AG08395 (cell line): ENCODE data around the gene SPOCK1.

Experiments used
- DNase-seq: peaks from one replicate; pipeline ENCODE4 v3.0.0; 2012; ENCODE audit warnings: mixed read lengths, low spot score

Gene SPOCK1

DNA sequence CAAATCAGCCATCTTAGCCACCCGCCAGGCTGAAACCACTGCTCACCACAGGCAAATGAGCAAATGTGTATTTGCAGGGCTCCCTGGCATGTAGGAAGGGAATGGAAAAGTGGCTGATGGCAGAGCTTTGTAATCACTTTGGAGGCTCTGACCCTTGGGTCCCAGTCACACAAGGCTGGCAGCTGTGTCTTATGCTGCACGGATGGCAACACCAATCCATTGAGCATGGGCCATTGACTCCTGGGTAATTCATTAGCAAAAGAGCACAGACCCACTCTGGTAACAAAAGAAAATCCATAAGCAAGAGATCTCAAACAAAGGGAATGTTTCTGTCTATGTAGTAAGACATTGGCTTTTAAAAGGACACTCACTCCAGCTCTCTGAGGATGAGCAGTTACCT is 57.6 kb downstream of the SPOCK1 start:
- DNase-seq, result no peak

DNA sequence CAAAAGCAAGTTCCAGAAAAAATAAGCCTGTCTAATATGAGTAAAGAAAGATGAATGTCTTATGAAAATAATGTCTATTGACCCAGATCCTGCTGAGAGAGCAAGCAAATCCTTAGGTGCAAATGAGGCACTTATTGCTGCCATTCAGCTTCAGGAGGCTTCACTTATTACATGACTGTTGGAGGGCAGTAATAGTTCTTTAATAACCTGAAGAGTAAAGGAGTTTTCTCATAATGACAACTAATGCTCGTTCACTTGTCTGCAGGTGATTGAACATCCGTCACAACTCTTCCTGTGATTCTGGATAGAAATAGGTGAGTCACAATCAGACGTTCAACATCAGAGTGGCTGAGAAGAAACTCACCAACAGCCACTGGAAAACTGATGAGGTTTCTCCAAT is 58.3 kb downstream of the SPOCK1 start:
- no peak for DNase-seq

DNA sequence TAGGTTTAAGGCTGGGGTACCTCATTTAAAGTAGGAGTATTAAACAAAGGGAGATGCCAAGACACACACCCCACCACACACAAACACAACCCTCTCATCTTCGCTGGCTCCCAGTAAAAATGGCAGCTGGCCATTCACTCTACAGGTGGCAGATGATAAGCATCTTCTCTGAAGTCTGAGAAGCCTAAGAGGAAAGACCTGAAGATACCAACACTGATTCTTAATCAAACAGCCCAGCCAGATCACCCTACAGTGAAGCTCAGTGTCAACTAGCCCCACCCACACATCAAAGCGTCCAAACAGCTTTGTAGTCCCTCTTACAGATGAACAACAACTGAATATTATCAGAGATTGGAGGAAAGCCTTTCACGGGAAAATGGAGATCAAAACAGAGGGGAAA is 59.5 kb downstream of the SPOCK1 start:
- no peak for DNase-seq

DNA sequence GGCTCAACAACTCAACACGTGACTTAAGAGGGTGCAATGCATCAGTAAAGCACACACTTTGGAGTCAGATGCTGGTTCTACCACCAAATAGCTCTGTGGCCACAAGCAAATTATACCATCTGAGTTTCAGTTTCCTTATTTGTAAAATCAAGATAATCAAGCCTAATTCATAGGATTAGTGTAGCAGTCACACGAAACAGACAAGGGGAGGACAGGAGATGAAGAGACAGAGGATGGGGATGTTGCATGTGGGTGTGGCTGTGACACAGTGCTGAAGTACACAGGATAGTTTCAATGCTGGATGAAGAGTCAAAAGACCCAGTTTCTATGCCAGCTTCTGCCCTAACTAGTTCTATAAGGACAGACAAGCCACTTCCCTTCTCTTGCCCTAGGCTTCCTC is 60.2 kb downstream of the SPOCK1 start:
- DNase-seq, result no peak

DNA sequence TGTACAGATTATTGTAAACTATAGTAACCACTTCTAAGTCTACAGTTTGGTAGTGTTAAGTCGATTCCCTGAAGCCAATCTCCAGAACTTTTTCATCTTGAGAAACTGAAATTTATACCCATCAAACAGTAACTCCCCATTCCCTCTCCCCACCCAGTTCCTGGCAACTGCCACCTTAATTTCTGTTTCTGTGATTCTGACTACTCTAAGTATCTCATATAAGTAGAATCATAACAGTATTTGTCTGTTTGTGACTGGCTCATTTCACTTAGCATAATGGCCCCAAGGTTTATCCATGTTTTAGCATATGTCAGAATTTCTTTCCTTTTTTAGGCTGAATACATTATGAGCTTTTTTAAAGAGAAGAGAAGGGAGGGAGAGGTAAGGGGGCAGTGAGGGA is 61.4 kb downstream of the SPOCK1 start:
- DNase-seq, result no peak

DNA sequence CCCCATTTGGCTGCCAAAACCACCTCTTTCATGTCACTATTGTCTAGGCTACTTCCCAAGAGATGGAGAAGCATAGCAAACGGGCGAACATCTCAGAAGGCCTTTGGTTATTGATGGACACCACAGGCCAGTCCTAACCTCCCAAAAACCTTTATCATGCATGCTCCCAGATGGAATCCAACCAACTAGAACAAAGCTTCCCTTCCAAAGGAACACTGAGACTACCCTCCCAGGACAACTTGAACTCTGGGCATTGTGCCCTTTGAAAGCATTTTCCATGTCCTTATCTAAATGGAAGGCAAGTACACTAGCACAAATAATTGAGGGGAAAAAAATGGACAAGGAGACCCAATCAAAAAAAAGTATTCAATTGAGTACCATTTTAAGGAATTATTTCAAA is 65.6 kb downstream of the SPOCK1 start:
- no peak for DNase-seq

DNA sequence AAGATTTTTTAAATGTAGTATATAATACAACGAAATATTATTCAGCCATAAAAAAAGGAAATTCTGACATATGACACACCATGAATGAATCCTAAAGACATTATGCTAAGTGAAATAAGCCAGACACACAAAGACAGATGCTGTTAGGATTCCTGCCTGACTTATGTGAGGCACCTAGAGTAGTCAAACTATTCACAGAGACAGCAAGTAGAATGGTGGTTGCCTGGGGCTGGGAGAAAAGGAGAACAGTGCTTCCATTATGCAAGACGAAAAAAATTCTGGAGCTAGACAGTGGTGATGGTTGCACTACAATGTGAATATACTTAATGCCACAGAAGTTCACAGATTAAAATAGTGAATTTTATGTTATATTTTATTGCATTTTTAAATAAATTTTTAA is 66.8 kb downstream of the SPOCK1 start:
- DNase-seq, result no peak

DNA sequence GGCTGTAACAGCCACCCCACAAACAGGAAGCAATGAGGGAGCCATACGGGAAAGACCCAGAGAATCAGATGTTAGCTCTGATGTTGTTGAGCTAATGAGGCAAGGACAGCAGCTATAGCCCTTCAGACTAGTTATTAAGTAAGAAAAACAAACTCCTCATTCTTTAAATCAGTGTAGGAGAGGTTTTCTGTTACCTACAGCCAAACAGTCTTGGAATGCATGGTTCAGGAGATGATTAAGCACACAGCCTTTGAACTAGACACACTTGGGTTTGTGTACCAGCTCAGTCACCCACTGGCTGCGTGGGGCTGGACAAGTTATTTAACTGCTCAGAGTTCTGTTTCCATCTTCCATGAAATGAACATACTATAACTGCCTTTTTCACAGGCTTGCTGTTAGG is 68.1 kb downstream of the SPOCK1 start:
- DNase-seq, result no peak

DNA sequence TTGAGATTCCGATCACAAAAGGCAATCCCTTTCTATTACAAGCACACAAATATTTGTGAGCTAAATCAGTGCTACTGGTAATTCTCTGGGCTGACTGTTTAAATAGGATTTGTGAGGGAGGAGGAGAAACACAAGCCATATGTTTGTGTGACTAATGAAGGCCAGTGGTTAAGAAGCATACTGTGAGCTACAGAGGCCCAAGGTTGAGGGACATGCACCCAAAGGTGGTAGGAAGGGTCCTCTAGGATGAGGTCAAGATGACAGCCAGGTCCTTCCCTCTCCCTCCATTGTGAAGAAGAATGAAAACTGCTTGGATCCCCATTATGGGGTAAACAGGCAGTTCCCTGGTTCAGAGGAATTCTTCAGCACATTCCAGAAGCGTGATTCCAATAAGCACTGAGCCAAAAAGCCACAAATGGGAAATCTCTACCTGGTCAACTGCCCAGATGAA is 83.9 kb downstream of the SPOCK1 start:
- peak; percentile 74 for DNase-seq

DNA sequence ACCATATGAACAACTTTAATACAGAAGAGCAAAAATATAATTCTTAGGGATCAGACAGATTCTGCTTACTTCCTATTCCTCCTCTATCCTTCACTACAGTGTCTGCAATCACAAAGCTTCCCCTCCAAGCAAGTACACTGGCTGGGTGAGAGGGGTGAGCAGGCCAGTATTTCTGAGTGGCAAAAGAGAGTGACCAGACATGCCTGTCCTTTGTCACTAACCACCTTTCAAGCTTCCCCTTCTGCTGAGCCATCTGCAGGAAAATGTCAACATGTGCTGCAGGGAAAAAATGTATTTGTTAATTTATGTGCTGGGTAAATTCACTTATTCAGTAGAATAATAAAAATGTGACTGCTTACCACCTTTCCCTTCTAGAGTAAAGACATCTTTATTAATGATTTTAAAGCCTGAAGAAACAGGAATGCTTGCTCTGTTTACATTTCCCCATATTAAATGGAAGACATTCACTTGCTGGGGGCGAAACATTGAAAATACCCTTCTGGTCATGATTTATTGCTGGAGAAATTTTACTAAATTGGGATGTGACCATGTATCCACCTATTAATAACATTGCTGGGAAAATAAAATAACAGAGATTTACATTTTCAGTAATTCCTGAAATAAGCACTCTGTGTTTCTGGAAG is 84.9 kb downstream of the SPOCK1 start:
- DNase-seq, result no peak

DNA sequence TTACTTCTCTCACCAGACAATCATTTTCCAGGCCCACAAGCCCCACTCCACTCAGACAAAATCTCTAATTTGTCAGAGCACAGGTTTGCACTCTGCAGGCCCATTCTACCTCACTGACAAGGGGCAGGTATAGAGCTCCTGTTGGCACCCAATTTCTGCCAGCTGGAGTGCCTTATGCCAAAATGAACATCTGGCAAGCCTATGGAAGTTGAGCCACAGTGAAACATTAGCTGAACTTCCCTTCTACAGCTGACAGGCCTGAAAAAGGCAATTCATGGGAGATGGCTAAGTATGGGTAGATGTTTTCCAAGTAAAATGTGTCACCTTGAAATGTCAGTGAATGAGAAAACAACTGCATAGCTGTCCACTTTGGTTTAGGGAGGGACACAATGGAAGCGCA is 87.0 kb downstream of the SPOCK1 start:
- DNase-seq, result no peak

DNA sequence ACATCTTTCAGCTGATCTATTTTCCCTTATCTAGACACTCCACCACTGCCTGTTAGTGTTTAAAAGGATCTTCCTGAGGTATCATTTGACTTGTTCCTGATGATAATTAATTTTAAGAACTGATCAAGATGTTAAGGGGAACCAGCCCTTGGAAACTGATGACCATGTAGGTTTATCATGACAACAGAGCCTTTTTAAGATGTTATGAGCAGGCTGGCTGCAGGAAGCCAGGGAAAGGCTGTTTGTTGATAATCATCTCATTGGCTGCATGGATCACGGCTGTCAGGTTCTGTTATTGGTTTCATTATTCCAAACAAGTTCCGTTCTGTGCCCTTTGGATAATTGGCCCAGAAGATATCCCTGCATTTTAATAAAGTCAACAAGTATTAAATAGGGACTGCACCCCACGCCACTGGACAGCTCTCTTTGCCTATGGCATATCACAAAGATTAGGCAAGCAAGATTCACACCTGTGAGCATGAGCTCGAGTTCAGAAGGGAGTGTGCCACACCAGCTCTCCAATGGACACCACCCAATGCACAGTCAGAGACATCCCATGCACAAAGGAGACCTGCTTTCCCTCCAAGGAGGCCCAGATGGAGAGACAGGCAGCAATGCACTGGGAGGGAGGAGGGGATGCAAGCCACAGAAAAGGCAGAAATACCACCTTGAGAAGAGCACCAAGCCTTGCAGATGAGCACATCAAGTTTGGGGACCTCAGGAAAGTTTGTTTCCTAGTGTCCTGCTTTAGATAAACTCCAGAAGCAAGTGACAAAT is 88.7 kb downstream of the SPOCK1 start:
- DNase-seq, result no peak

DNA sequence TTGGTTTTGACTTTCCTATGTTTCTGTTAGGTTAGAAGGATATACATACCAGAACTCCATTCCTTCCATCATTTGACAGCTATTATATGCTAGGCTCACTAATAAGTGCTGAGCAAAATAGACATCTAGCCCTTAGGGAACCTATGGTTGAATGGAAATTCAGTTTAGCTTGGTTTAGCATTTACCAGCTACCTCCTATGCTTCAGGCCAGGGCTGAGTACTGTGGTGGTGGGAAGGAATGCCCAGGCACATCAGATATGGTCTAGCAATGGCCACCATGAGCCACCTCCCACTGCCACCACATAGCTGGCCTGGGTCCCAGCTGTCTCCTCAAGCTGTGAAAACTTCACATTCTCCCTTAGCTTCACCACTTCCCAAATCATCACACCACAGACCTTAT is 89.4 kb downstream of the SPOCK1 start:
- no peak for DNase-seq

DNA sequence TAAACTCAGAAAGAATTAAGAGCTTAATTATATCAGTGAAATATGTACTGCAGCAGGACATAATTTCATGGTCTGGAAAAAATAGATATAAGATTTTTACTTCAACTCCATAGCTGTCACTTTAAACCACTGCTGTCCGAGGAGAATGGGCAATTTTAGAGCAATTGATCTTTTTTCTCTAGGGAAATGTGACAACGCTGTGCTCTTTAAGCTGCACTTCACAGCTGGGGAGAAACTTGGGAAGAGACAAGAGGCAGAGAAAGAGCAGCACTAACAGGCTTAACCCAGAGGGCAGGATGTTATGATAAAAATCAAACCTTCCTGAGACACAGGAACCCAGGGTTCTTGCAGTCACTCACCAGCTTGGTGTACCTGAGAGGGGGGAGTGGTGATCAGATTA is 92.0 kb downstream of the SPOCK1 start:
- DNase-seq, result no peak

DNA sequence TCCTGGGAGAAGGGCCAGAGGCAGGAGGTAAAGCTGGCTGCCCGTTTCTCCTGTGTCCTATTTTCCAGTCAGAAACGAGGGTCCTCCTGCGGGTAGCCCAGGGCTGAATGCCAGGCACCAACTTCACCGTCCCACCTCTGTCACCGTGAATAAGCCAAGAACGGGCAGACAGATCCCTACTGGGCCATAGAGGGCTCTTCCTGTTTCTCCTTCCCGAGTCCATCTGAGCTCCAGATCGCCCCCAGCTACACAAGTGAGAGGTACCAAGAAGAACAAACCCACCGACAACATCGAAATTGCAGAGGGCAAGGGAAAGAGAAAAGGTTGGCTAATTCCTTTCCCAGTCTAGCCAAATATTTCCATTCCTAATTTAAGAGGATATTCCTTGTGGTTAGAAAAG is 93.7 kb downstream of the SPOCK1 start:
- no peak for DNase-seq

DNA sequence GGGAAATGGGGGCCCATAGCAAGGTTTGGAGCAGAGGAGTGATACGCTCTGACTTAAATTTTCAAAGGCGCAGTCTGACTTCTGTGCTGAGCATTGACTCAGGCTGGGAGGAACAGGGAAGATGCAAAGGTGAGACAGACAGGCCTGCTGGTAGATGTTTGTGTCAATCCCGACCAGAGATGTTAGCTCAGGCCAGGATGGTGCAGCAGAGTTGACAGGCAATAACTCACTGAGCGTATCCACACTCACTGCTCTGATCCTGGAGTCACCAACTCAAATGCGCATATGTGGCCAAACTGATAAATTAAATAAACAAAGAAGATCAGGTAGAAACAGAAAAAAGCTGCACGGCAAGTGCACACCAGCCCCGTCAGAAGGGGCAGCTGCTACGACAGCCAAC is 95.3 kb downstream of the SPOCK1 start:
- DNase-seq, result no peak

DNA sequence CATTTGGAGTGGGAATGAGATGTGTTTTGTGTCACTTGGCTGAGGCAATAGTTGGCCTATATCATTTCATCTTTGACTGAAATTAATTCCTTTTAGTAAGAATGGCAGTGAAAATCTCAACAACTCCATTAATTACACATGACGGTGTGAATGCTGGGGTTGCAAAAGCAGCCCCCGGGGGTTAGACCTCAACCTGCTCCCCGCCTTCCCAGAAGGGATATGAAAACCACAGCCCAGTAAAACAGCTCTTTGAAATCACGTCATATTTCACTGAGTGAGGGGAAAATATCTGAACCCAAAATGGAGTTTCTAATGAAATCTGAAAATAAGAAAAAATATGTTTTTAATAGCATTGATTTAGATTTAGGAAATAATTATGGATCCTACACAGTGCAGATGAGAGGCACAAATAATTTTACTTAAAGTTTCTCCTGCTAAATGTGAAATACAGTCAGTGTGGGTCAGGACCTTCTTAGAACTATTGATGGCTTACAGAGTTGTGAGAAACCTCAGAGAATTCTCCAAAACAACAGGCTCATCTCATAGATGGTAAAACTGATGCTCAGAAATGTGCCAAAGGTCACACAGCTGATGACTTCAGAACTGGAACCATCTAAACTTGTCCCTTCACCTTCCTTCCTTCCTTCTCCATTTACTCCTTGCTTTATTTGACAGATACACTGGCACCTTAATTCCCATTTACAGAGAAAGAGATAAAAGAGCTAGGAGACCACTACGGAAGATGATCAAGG is 96.5 kb downstream of the SPOCK1 start:
- DNase-seq, result no peak

DNA sequence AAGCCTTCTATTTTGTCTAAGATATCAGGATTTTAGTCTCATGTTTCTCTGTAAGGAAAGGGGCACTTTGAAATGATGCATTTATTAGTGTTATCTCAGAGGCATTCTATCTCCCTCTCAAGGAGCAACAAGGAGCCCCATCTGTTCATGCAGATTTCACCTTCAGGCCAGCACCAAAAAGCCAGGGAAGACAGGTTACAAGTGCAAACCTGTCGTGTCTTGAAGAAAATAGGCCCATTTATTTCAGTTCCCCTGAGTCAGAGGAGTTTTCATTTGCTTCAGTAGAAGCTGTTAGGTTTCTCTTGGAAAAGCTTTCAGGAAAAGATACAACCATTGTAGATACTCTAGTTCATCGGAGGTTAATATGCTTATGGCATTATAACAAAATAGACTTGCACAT is 97.2 kb downstream of the SPOCK1 start:
- no peak for DNase-seq

DNA sequence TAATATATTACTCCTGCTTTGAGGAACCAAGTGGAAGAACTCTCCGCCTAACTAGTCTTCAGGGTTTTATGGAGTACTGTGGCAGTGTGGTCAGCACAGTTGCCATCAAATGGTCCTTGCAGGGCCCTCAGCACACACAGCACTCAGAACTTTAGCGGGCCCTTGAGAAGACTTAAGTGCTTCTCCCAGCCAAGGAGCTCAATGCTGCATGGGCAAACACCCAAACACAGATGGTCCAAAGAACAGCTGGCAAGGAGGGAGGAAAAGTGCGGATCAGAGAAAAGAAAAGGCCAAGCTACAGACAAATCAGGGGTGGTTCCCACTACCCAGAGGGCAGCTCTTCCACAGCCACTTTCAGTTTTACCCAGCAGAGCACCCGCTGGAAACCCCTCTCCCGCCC is 98.6 kb downstream of the SPOCK1 start:
- no peak for DNase-seq

DNA sequence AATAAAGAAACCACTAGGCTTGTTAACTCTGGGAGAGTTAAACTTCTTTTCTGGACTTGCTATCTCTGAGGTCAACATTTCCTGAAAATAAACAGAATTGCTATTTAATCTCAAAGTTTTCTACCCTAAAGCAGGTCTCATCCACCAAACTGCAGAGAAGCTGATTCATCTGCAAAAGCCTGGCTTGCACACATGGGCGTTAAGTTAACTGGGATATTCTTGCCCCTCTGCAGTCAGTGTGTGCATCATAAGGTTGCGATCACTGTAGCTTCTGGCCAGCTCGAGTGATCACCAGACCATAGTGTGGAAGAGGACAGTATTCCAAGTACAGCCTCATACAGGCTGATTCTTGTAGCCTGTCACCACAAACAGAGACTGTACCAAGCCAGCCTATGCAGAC is 99.2 kb downstream of the SPOCK1 start:
- DNase-seq, result no peak

DNA sequence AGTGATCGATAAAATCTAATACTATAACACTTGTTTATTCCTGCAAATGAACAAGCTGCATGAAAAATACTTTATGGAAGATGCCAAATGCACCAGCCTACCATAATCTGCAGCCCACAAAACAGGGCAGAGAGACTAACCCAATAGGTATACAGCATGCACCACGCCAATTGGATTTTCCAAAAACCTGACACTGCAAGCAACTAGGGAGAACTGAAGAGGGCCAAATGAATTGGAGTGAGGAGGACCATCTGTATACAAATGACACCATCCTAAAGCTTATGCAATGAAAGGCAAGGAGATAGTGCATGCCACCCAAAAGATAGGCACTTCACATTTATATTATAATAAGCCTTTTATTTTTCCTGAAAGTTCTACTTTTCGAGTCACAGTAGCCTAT is 100.4 kb downstream of the SPOCK1 start:
- DNase-seq, result no peak

DNA sequence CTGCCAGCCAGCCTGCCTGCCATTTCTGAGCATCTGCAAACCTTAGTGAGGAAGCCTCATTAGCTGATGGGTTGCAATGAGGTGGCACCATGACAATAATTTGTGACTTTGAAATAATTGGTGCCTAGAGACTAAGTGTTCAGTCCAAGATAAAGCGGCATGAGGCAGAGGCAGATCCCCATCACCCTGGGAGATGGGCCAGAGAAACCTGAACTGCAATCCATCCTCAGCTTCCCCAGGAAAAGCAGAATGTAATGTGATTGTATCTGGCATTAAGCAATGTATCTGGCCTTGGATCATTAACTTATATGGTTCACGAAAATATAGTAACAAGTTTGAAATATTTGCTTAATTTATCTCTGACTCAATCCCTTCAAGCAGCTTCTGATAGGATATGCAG is 101.0 kb downstream of the SPOCK1 start:
- DNase-seq, result no peak
